GM21423 (cell line): ENCODE measurements around the gene WBP11.
A peak's percentile ranks its signal among the peaks of the same experiment; 100 is the strongest.

Experiments used
- ATAC-seq: cut with Tn5 transposase; IDR thresholded peaks from one replicate; pipeline ENCODE4 v1.9.1; 2021; ENCODE audit warnings: mild to moderate bottlenecking, moderate library complexity; ENCODE audit not compliant: unreplicated experiment

The WBP11 gene

DNA sequence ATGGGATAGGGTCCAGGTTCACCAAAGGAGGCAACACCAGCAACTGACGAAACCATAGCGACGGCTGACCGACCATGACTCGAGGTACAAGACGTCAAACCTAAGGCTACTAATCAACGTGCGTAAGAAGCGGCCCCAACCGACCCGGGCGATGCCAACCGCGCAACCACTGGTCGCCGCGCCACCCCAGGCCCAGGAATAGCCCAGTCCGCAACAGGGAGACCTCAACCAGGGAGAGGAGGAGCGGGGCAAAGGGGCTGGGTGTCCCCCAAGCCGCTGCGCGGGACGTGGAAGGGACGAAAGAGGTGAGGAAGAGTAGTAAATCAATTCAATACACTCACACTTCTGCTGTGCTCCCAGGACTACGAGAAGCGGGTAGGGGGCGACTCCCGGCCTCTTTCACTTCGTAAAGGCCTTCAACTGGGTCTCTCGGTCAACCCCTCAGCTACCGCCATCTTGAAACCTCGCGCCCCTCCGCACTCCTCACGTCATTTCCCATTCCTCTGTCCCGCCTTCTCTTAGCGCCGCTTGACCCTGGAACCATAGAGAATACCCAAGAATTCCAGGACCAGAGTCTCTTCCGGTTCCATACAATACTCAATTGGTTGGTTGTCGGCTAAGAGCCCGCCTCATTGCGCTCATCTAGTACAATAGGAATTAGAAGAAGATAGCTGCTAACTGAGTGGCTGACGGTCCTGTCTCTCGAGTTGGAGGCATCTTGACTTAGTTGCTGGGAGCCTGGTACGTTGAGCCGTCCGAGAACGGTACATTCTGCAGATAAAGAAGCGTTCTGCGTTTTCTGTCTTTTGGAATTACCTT lies at the start of gene WBP11, which contains the start of gene C12orf60:
Gene WBP11 (minus strand): TSS at position 468 of the 819 bp plus-strand sequence. CDS start 2,095 bp downstream, outside the sequence.
Gene C12orf60 (plus strand): TSS at position 660 of the 819 bp plus-strand sequence. CDS start 19,266 bp downstream, outside the sequence.
- peak; percentile 99 for ATAC-seq

DNA sequence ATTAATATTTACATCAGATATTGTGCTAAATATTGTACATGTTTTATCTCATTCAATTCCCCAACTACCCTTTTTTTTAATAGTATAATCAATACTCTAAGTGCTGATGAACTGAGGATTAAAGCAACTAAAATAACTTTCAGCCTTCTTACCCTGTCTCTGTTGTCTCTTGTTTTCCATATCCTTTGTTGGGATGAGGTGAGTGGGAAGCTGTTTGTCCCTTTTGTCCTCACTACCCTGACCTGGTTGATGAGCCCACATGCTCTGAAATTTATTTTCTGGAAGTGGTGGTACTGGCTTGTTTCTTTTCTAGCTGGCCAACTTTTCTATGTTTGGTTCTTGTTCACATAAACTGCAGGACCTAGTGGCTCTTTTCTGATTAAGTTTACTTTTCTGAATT lies 49.6 kb upstream of the WBP11 start:
- ATAC-seq: no peak

DNA sequence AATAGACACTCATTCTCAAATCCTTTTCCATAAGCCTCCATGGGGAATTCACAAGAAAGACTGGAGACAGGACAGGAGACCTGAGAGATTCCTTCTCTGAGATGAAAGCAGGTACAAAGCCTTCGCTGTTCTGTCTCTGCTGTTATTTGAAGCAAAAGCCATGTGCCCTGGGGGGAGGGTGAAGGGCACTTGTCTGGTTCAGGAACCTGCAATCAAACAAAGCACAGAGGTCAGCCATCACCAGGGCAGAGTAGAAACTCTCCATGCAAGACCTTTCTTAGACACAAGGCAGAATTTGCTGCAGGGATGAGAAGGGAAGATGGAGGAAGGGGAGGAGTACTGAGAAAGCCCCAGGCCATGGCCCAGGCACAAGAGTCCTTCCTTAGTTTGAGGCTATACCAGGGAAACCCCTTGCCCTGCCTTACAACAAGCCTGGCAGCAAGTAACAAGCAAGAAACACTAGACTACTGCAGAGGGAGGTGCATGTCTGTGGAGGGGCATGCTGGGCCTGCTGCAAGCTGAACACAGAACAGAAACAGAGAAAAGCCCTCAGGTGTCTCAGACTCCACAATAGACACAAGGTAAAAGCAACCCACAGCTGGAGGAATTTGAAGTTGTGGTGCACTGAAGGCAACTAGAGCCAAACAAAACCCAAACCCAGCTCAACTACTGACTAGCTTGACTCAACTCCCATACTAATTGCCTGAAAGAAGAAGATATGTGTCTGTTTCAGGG lies 47.8 kb upstream of the WBP11 start:
- no peak for ATAC-seq

DNA sequence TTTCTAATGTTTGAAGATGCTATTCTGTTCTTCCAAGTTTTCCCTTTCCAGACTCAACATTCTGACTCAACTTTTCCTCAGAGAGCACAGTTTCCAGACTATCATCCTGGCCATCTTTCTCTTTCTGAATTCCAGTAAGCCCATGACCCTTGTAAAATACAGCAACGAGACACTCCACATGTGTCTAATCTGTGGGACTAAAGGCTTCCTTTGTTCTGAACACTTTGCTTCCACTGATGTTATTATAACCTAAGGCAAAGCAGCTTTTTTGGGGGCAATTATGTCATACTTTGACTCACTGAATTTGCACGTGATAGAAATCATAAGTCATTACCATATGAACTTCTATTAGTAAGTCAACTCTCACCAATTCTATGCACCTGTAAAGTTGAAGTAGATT lies 46.4 kb upstream of the WBP11 start:
- ATAC-seq: no peak

DNA sequence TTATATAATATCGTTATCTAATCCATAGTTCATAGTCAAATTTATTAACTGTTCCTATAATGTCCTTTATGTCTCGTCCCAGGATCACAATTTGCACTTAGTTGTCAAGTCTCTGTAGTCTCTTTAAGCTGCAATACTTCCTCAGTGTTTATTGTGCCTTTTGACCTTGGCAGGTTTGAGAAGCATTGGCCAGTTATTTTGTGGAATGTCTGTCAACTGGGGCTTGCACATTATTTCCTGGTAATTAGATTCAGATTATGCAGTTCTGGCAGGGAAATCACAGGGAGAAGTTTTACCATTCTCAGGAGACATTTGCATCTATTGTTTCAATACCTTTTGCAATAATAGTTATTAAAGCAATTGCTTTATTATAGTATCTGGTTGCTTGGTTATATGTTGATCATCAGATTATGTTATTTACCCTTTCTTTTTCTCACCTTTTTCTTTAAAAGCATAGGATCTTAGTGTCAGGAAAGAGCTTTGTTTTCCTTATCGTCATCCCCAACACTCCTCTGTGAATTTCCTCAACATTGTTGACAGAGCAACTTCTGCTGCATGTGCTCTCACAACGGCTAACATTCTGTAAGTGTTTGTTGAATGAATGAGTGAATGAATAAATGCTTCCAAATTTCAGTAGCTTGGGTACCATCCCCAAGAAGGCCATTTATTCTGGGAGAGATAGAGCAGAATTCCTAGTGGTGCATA lies 43.8 kb upstream of the WBP11 start:
- ATAC-seq: no peak

DNA sequence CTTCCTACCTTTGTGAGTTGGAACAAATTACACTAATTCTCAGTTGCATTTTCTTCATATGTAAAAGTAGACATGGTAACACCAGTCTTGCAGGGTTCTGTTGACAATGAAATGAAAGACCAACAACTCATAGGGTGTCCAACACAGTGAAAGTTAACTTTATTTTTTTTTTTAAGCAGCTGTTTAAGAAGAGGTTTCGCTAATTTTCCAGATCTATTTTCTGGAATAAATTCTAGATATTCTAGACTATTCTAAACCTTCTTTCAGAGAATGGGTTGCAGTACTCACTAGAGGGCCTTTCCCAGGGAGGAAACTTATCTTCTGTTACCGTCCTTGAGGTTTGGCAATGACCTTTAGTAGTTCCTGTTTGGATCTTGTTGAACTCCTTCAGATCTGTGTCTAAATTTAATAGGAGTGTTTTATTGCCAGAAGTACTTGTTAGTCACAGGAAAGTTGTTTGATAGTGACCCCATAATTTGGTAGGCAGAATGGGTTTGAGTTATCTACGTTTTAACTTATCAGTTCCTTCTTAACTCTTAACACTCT lies 42.8 kb upstream of the WBP11 start:
- no peak for ATAC-seq

DNA sequence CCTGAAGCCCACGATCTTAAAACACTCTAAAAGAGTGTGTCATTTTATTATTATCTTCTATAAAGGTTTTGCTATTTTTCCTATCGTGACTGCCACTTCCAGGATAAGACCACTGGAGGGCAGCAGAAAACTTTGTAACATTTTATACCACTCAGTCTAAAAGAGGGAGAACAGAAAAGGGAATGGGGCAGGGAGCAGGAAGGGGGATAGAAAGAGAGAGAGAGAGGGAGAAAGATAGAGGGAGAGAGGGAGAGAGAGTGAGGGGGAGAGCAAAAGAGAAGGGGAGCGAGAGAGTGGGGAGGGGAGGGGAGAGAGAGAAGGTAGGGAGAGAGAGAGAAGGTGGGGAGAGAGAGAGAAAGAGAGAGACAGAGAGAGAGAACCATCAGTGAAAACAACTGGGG lies 42.1 kb upstream of the WBP11 start:
- ATAC-seq: no peak

DNA sequence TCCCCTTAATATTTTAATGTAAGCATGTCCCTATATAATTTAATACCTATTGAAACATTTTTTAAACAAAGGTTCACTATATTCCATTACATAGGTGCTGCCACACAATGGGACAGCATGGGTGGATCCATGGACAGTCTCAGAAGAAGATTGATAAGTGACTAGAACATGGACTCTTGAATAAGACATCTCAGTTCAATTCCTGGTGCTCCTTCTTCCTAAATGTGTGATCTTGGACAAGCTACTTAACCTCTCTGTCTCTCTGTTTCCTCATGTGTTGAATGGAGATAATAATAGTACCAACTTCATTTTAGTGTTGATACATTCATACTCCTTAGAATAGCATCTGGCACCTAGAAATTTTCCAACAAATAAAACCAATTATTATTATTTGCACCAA lies 41.1 kb upstream of the WBP11 start:
- no peak for ATAC-seq

DNA sequence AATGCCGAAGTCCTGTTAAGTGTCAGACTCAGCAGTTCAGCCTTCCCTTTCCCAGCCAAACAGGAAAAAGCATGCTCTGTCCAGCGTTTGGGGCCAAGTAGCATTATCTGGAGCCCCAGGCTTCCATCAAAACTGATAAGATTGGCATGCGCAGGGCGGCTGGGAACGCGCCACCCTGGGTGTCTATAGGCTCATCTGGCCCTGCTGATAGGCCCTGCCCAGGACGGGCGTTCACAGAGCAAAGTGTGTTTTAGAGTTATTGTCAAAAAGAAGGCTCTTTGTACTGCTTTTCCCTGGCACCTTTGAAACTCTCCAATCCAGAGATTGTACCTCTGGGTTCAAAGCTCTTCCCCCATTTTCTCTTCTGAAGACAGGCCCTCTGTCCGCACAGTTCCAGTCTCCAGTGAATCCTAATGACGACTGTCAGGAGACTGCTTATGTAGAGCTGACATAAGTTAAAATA lies 40.2 kb upstream of the WBP11 start, which contains the start of gene ART4:
Gene ART4 (minus strand): TSS at position 102 of the 463 bp plus-strand sequence. CDS start 413 bp downstream, outside the sequence.
- ATAC-seq: no peak

DNA sequence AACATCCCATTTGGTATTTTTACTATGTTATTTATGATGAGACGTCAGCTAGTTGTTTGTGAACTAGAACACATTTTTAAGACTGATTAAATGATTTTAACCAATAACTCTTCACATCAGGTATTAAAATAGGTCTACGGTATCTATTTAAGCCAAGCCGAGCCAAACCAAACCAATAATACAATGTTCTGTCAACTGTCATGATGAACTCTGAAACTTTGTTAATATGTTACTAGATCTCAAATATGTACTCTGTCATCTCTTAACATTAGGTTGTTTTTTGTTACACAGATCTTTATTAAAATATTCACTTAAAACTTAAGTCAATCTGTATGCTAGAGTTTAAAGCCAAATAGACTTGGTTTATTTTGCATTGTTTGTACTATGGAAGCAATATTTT lies 39.0 kb upstream of the WBP11 start:
- no peak for ATAC-seq

DNA sequence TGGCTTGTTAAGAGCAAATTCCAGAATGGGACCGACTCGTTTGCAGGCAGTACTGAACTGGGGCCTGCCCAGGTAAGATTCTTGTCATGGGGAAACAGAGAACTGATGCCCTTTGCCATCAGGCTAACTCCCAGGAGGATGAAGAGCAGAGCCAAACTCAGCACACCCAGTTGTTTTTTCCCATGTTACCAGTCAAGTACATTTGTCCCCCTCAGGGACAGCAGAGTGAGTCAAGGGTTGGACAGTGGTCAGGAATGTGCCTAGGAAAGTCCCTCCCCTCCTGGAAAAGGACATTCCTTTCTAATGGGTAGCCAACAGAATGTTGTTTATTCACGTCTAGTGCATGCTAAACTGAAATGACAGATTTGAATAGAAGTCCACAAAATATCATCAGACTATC lies 38.5 kb upstream of the WBP11 start:
- ATAC-seq: no peak

DNA sequence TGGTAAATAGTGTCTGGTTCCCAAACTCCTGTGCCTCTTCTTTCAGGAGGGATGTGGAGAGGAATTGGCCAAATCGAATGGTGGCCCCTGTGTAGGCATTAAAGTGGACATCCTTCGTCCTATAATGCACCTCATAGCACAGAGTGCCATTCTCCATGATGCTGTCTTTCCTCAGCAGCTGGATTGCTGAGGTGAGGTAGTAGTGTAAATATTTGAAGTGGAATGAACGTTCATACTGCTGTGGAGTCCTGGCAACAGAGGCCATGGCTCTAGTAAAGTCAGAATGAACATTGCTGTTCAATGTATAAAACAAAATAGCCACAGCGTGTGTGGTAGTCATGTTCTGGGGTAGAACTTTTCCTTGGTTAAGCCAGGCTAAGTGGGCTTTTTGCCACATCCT lies 37.3 kb upstream of the WBP11 start:
- no peak for ATAC-seq

DNA sequence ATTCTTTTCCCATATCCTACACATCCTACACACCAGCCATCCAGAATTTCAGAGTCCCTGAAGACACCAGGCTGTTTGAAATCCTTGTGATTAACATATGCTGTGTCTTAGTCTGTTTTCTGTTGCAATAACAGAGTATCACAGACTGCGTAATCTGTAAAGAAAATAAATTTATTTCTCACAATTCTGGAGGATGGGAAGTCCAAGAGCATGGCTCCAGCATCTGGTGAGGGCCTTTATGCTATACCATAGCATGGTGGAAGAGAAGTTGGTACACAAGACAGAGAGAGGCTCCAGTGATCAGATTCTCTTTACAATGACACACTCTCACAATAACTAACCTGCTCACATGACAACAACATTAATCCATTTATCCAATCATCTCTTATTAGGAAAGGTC lies 36.0 kb upstream of the WBP11 start:
- no peak for ATAC-seq

DNA sequence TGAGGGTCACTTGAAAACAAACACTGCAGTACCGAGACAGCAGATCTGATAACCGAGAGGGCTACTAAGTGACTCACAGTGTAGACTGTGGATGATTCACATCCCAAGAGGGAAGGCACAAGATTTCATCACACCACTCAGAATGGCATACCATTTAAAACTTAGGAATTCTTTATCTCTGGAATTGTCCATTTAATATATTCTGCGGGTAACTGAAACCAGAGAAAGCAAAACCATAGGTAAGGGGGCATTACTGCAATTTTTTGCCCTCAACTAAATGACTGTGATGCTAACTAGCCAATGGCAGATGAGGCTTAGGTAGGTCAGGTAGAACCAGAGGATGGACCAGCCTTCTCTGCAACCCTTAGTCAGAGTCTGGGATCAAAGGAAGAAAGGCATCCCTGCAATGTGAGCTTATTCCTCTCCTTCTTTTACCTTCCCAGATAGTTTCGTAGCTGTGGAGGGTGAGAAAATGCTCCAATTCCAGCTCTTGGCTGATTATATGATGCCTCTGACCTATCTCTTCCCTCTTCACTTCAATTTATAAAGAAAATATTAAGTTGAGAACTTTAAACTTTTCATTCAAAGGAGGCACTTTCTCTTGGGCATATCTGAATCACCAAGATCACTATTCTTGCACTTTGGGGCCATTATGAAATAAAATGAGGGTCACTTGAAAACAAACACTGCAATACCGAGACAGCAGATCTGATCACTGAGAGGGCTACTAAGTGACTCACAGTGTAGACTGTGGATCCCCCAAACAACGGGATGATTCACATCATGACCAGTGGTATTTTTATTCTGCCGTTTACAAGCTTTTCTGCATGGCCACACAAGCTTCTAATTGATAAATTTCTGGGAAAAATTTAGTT lies 33.3 kb upstream of the WBP11 start:
- ATAC-seq: no peak

DNA sequence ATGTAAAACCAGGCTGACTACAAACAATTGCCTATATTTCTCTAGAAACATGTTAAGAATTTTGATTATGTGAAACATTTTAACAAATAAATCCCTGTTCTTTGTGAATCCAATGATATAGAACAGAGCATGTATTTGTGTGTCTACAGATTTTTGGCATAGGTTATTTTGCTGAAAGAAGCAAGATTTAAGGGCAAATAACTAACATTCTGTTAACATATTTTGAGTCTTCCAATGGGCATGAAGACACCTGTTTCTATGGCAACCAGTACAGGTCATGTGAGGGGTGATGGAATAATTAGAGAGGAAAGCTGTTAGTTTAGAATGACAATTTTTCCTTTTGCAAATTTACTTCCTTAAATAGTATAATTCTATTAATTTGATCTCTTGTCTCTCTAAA lies 31.2 kb upstream of the WBP11 start:
- no peak for ATAC-seq

DNA sequence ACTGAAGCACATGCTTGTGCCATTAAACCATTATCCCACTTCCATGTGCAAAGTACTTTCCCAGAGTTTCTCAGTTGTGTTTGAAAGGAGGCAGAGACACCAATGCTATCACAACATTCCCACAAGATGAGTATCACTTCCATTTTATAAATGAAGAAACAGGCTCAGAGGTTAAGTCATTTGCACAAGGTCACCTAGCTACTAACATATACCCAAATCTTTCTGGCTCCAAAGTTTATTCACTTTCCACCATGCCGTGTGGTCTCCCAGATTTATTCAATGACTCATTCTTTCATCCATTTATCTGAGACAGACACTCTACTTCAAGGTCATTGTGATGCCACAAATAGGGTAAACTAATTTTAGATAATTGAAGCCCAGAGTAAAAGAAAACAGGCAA lies 30.7 kb upstream of the WBP11 start:
- no peak for ATAC-seq

DNA sequence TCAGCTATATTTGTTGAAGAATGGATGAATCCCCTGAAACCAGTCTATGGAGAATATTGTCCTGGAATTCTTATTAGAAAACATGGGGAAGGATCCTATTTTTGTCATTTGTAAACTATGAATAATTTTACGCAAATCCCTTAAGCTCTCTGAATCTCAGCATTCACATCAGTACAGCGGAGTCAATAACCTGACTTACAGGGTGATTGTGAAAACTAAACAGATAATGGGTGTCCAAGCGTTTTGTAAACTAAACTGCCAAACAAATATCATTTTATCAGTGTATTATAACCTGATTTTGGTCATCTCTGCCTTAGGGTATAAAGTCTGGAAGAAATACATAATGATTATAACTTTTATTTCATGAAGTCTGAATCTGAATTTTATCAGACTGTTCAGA lies 30.1 kb upstream of the WBP11 start:
- no peak for ATAC-seq

DNA sequence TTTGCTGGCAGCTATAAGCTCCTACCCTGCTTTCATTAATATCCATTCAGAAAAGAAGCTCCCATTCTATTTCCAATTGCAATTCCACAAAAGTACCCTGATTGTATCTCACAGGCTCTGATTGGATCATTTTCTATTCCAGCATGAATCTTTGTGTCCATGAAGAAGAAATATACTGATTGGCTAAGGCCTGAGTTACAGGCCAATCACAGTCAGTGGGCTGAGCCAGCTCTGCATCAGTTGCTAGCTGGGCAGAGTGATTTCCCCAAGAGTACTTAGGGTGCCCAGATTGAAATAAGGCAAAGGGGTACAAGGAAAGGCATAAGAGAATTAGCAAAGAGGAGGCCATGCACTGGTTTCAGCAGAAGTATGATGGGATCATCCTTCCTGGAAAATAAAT lies 25.6 kb upstream of the WBP11 start:
- peak; percentile 53 for ATAC-seq

DNA sequence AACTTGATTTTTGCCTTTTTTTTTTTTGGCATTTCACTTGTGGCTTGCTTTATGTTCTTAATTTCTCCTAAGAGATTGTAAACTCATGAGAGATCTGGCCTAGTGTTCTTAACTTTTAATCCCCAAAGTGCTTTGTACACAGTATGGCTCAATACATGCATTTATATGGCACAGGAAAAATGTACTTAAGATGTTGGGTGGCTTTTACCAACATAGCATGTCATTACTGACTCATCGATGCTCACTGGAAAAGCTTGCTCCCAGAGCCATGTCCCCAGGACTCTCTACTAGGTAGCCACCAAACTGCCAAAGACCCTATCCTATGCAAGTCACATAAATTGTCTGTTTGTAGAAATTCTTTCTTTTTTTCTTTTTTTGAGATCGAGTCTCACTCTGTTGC lies 23.8 kb upstream of the WBP11 start:
- no peak for ATAC-seq

DNA sequence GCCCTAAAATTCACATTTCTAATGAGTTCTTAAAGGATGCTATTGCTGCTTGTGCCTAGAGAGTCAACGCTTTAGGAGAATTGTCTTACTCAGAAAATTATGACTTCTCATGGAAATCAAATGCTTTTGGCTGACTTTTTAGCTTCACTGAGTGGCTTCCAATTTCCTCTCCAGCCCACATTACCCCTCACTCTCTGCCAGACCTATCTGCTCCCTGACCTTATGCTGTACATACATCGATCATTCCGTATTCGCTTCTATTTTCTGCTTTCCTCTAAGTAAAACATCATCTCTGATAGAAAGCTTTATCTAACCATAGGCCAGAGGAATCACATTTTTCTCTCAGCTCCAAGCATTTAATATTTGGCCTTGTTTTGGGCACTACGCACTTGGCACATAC lies 23.2 kb upstream of the WBP11 start:
- ATAC-seq: no peak
